Measurements from ENCODE around the gene SLC17A3.

Gene SLC17A3

GRCh38 chr6:25903467-25904099, 29.5 kb upstream of the SLC17A3 start:
- Histone ChIP-seq H3K9ac (ENCODE audit: low read depth, low read length) (no peak overlapping the region), H3K4me2 (ENCODE audit: low read length) (no peak overlapping the region), H3K9me3 (replicated peaks; ENCODE audit: low read length) (no peaks in the 10 kb centered on the region), H3K4me3 (ENCODE audit: low read length) (no peak overlapping the region), H3K4me1 (ENCODE audit: control insufficient read depth, insufficient read depth, low read length) (no peaks in the 10 kb centered on the region), H3K36me3 (ENCODE audit: insufficient read depth, low read length) (no peaks in the 10 kb centered on the region), H3K27me3 (ENCODE audit: control insufficient read depth, insufficient read depth, low read length) (peaks cover 3% of the 10 kb centered on the region)

GRCh38 chr6:25902071-25902470, 28.0 kb upstream of the SLC17A3 start:
- Histone ChIP-seq H3K36me3 (ENCODE audit: insufficient read depth, low read length) (no peaks in the 10 kb centered on the region), H3K9ac (ENCODE audit: low read depth, low read length) (no peak overlapping the region), H3K9me3 (replicated peaks; ENCODE audit: low read length) (no peaks in the 10 kb centered on the region), H3K4me3 (ENCODE audit: low read length) (no peak overlapping the region), H3K4me2 (ENCODE audit: low read length) (no peak overlapping the region), H3K4me1 (ENCODE audit: control insufficient read depth, insufficient read depth, low read length) (no peaks in the 10 kb centered on the region), H3K27me3 (ENCODE audit: control insufficient read depth, insufficient read depth, low read length) (no peaks in the 10 kb centered on the region)

- Histone ChIP-seq H3K4me2 (ENCODE audit: low read length) (no peak overlapping the region), H3K36me3 (ENCODE audit: insufficient read depth, low read length) (no peaks in the 10 kb centered on the region), H3K27me3 (ENCODE audit: control insufficient read depth, insufficient read depth, low read length) (no peaks in the 10 kb centered on the region), H3K9me3 (replicated peaks; ENCODE audit: low read length) (no peaks in the 10 kb centered on the region), H3K4me3 (ENCODE audit: low read length) (no peak overlapping the region), H3K9ac (ENCODE audit: low read depth, low read length) (no peak overlapping the region), H3K4me1 (ENCODE audit: control insufficient read depth, insufficient read depth, low read length) (no peaks in the 10 kb centered on the region)
These were observed 26.8 kb upstream of the SLC17A3 start for GRCh38 chr6:25900843-25901242.

- H3K9me3 ChIP-seq (replicated peaks; ENCODE audit: low read length), result no peaks in the 10 kb centered on the region
- no peaks in the 10 kb centered on the region for H3K27me3 ChIP-seq (ENCODE audit: control insufficient read depth, insufficient read depth, low read length)
- H3K4me1 ChIP-seq (ENCODE audit: control insufficient read depth, insufficient read depth, low read length), result no peaks in the 10 kb centered on the region
- H3K4me3 ChIP-seq (ENCODE audit: low read length), result no peak overlapping the region
- no peaks in the 10 kb centered on the region for H3K36me3 ChIP-seq (ENCODE audit: insufficient read depth, low read length)
- H3K9ac ChIP-seq (ENCODE audit: low read depth, low read length), result no peak overlapping the region
- no peak overlapping the region for H3K4me2 ChIP-seq (ENCODE audit: low read length)
These were observed 25.8 kb upstream of the SLC17A3 start for GRCh38 chr6:25899580-25900408.

GRCh38 chr6:25899123-25899522, 25.1 kb upstream of the SLC17A3 start:
- Histone ChIP-seq H3K9me3 (replicated peaks; ENCODE audit: low read length) (no peaks in the 10 kb centered on the region), H3K4me2 (ENCODE audit: low read length) (no peak overlapping the region), H3K4me3 (ENCODE audit: low read length) (no peak overlapping the region), H3K9ac (ENCODE audit: low read depth, low read length) (no peak overlapping the region), H3K36me3 (ENCODE audit: insufficient read depth, low read length) (no peaks in the 10 kb centered on the region), H3K27me3 (ENCODE audit: control insufficient read depth, insufficient read depth, low read length) (no peaks in the 10 kb centered on the region), H3K4me1 (ENCODE audit: control insufficient read depth, insufficient read depth, low read length) (no peaks in the 10 kb centered on the region)

GRCh38 chr6:25898289-25898977, 24.4 kb upstream of the SLC17A3 start:
- Histone ChIP-seq H3K4me3 (ENCODE audit: low read length) (no peak overlapping the region), H3K4me1 (ENCODE audit: control insufficient read depth, insufficient read depth, low read length) (no peaks in the 10 kb centered on the region), H3K36me3 (ENCODE audit: insufficient read depth, low read length) (no peaks in the 10 kb centered on the region), H3K9me3 (replicated peaks; ENCODE audit: low read length) (no peaks in the 10 kb centered on the region), H3K4me2 (ENCODE audit: low read length) (no peak overlapping the region), H3K27me3 (ENCODE audit: control insufficient read depth, insufficient read depth, low read length) (no peaks in the 10 kb centered on the region), H3K9ac (ENCODE audit: low read depth, low read length) (no peak overlapping the region)

- no peak overlapping the region for H3K4me2 ChIP-seq (ENCODE audit: low read length)
- H3K9me3 ChIP-seq (replicated peaks; ENCODE audit: low read length), result no peaks in the 10 kb centered on the region
- H3K4me1 ChIP-seq (ENCODE audit: control insufficient read depth, insufficient read depth, low read length), result no peaks in the 10 kb centered on the region
- no peak overlapping the region for H3K4me3 ChIP-seq (ENCODE audit: low read length)
- no peak overlapping the region for H3K9ac ChIP-seq (ENCODE audit: low read depth, low read length)
- no peaks in the 10 kb centered on the region for H3K27me3 ChIP-seq (ENCODE audit: control insufficient read depth, insufficient read depth, low read length)
- no peaks in the 10 kb centered on the region for H3K36me3 ChIP-seq (ENCODE audit: insufficient read depth, low read length)
These were observed 22.2 kb upstream of the SLC17A3 start for GRCh38 chr6:25896252-25896651.

GRCh38 chr6:25895771-25896170, 21.7 kb upstream of the SLC17A3 start:
- no peak overlapping the region for H3K4me2 ChIP-seq (ENCODE audit: low read length)
- no peak overlapping the region for H3K9ac ChIP-seq (ENCODE audit: low read depth, low read length)
- no peaks in the 10 kb centered on the region for H3K9me3 ChIP-seq (replicated peaks; ENCODE audit: low read length)
- no peak overlapping the region for H3K4me3 ChIP-seq (ENCODE audit: low read length)
- H3K4me1 ChIP-seq (ENCODE audit: control insufficient read depth, insufficient read depth, low read length), result no peaks in the 10 kb centered on the region
- no peaks in the 10 kb centered on the region for H3K36me3 ChIP-seq (ENCODE audit: insufficient read depth, low read length)
- no peaks in the 10 kb centered on the region for H3K27me3 ChIP-seq (ENCODE audit: control insufficient read depth, insufficient read depth, low read length)

GRCh38 chr6:25893778-25894177, 19.7 kb upstream of the SLC17A3 start:
- no peaks in the 10 kb centered on the region for H3K36me3 ChIP-seq (ENCODE audit: insufficient read depth, low read length)
- no peak overlapping the region for H3K9ac ChIP-seq (ENCODE audit: low read depth, low read length)
- peaks cover 7% of the 10 kb centered on the region for H3K4me1 ChIP-seq (ENCODE audit: control insufficient read depth, insufficient read depth, low read length)
- no peaks in the 10 kb centered on the region for H3K9me3 ChIP-seq (replicated peaks; ENCODE audit: low read length)
- no peak overlapping the region for H3K4me2 ChIP-seq (ENCODE audit: low read length)
- H3K27me3 ChIP-seq (ENCODE audit: control insufficient read depth, insufficient read depth, low read length), result no peaks in the 10 kb centered on the region
- no peak overlapping the region for H3K4me3 ChIP-seq (ENCODE audit: low read length)

- H3K4me1 ChIP-seq (ENCODE audit: control insufficient read depth, insufficient read depth, low read length), result peaks cover 7% of the 10 kb centered on the region
- no peaks in the 10 kb centered on the region for H3K36me3 ChIP-seq (ENCODE audit: insufficient read depth, low read length)
- no peaks in the 10 kb centered on the region for H3K9me3 ChIP-seq (replicated peaks; ENCODE audit: low read length)
- H3K9ac ChIP-seq (ENCODE audit: low read depth, low read length), result no peak overlapping the region
- no peak overlapping the region for H3K4me2 ChIP-seq (ENCODE audit: low read length)
- H3K4me3 ChIP-seq (ENCODE audit: low read length), result no peak overlapping the region
- H3K27me3 ChIP-seq (ENCODE audit: control insufficient read depth, insufficient read depth, low read length), result no peaks in the 10 kb centered on the region
These were observed 18.8 kb upstream of the SLC17A3 start for GRCh38 chr6:25892877-25893276.

- Histone ChIP-seq H3K4me1 (ENCODE audit: control insufficient read depth, insufficient read depth, low read length) (peaks cover 7% of the 10 kb centered on the region), H3K27me3 (ENCODE audit: control insufficient read depth, insufficient read depth, low read length) (no peaks in the 10 kb centered on the region), H3K9ac (ENCODE audit: low read depth, low read length) (no peak overlapping the region), H3K9me3 (replicated peaks; ENCODE audit: low read length) (no peaks in the 10 kb centered on the region), H3K36me3 (ENCODE audit: insufficient read depth, low read length) (no peaks in the 10 kb centered on the region), H3K4me2 (ENCODE audit: low read length) (no peak overlapping the region), H3K4me3 (ENCODE audit: low read length) (no peak overlapping the region)
These were observed 16.1 kb upstream of the SLC17A3 start for GRCh38 chr6:25889877-25890853.

All from skeletal muscle satellite cell (primary cell).